Measurements from ENCODE around the gene GPX4. TPM values are rescaled to one million over a fixed set of nuclear protein-coding genes. Genes with fewer than 3 reads are reported as not detected.
A peak's percentile ranks its signal among the peaks of the same experiment; 100 is the strongest.

The GPX4 gene
- total and polyA plus RNA-seq, 2 donors (not counting 1 experiment from before 2014, with no cell fraction given): 213 to 317 TPM

- H3K27ac ChIP-seq (ENCODE audit: low read length in 2 of 2): no peak overlapping the region
- no peaks in the 10 kb centered on the region for H3K9me3 ChIP-seq (ENCODE audit: control extremely low read depth in 1 of 3, control insufficient read depth in 2 of 3, insufficient read depth in 1 of 3, low read length in 2 of 3)
- H3K4me3 Mint-ChIP-seq: no peak overlapping the region
- no peaks in the 10 kb centered on the region for H3K27me3 Mint-ChIP-seq
- H3K36me3 ChIP-seq (replicated peaks in 1 of 2; ENCODE audit: control extremely low read depth in 1 of 2, control insufficient read depth in 1 of 2, extremely low read depth in 1 of 2, insufficient read depth in 2 of 2, low read length in 1 of 2): peaks cover 0 to 48% of the 10 kb centered on the region in 2 experiments
- H2AFZ ChIP-seq (ENCODE audit: insufficient read depth, low read depth, low read length, poor library complexity, severe bottlenecking): no peak overlapping the region
- CTCF ChIA-PET: interaction anchor here (0.8 to 3.9 kb wide), 20 partner anchors 8 to 174 kb away, joined by 3 to 62 read pairs (median 6); partner anchors contain the start of genes ATP5F1D, CBARP, CIRBP and GPX4
- H3K4me3 ChIP-seq (ENCODE audit: control extremely low read depth in 1 of 5, extremely low read depth in 1 of 5, insufficient read depth in 1 of 5, low read depth in 2 of 5, low read length in 4 of 5): no peak overlapping the region
- no peaks in the 10 kb centered on the region for H3K9me3 Mint-ChIP-seq (ENCODE audit: insufficient read depth)
- no peak overlapping the region for H3K9ac ChIP-seq (ENCODE audit: low read length)
- 95% methylated on average over 57 of the region's 71 CpGs for WGBS (ENCODE audit: insufficient coverage)
- H3K79me2 ChIP-seq (ENCODE audit: control insufficient read depth, insufficient read depth, low read length): peaks cover 17% of the 10 kb centered on the region
- no peaks in the 10 kb centered on the region for H3K27me3 ChIP-seq (replicated peaks in 1 of 4; ENCODE audit: control extremely low read depth in 1 of 4, control insufficient read depth in 3 of 4, insufficient read depth in 4 of 4, low read length in 3 of 4)
- TF ChIP-seq, protein P1, sequence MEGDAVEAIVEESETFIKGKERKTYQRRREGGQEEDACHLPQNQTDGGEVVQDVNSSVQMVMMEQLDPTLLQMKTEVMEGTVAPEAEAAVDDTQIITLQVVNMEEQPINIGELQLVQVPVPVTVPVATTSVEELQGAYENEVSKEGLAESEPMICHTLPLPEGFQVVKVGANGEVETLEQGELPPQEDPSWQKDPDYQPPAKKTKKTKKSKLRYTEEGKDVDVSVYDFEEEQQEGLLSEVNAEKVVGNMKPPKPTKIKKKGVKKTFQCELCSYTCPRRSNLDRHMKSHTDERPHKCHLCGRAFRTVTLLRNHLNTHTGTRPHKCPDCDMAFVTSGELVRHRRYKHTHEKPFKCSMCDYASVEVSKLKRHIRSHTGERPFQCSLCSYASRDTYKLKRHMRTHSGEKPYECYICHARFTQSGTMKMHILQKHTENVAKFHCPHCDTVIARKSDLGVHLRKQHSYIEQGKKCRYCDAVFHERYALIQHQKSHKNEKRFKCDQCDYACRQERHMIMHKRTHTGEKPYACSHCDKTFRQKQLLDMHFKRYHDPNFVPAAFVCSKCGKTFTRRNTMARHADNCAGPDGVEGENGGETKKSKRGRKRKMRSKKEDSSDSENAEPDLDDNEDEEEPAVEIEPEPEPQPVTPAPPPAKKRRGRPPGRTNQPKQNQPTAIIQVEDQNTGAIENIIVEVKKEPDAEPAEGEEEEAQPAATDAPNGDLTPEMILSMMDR (IDR thresholded peaks at IDR 0.05): no peak
- TF ChIP-seq EZH2 (IDR thresholded peaks at IDR 0.05; ENCODE audit: borderline replicate concordance, insufficient read depth, low read depth, low read length, poor library complexity, severe bottlenecking): no peak
- intact Hi-C loops (cut with micrococcal nuclease): loop anchor here (1.0 to 5.0 kb wide), 3 partner anchors 20 to 128 kb away; no protein-coding TSS in a partner anchor
- POLR2A ChIA-PET: interaction anchor here (1.1 kb wide), 1 partner anchor 11 kb away, joined by 5 read pairs; no protein-coding TSS in a partner anchor
- peaks cover 6 to 16% of the 10 kb centered on the region in 2 donors for H3K4me1 ChIP-seq (ENCODE audit: control insufficient read depth in 2 of 2, insufficient read depth in 2 of 2, low read length in 2 of 2)
- H3K27ac Mint-ChIP-seq: no peak overlapping the region
- H4K20me1 ChIP-seq (ENCODE audit: control insufficient read depth, insufficient read depth, low read length, poor library complexity, severe bottlenecking): peaks cover 36% of the 10 kb centered on the region
- peak; percentile 44 for DNase-seq
- ATAC-seq (ENCODE audit: low read depth): no peak
- H3K4me2 ChIP-seq (replicated peaks; ENCODE audit: low read depth, low read length, poor library complexity, severe bottlenecking): no peak overlapping the region
- H3K4me1 Mint-ChIP-seq: peaks cover 7% of the 10 kb centered on the region
These were observed 8.7 kb downstream of the GPX4 start for GRCh38 chr19:1112268-1113029.
